H9 (cell line): ENCODE data around the gene RNF39. TPM values are rescaled to one million over a fixed set of nuclear protein-coding genes. Genes with fewer than 3 reads are reported as not detected.
"Not testable (repeated sequence)": the region's sequence is repeated elsewhere in the genome, so short reads cannot be mapped to it uniquely, and the experiment has no call there.

Source experiments
- DNase-seq: peaks from one replicate; pipeline ENCODE4 v3.0.0-alpha.2; 2017
- H2AFZ ChIP-seq: one replicate; pipeline ENCODE4 v1.6.1; 2013; ENCODE audit warnings: mild to moderate bottlenecking, low read length, control low read depth, moderate library complexity
- H2AK5ac ChIP-seq: 2 replicates; pipeline ENCODE4 v1.6.1; 2013; ENCODE audit warnings: low read length, control low read depth, mixed read lengths; ENCODE audit not compliant: insufficient read length
- H2BK120ac ChIP-seq: one replicate; pipeline ENCODE4 v1.6.1; 2013; ENCODE audit warnings: low read depth, mild to moderate bottlenecking, low read length, control low read depth, inconsistent platforms; ENCODE audit not compliant: poor library complexity, severe bottlenecking
- H2BK12ac ChIP-seq: 2 replicates; pipeline ENCODE4 v1.6.1; 2013; ENCODE audit warnings: low read length, control low read depth, mixed read lengths, low read depth; ENCODE audit not compliant: insufficient read length
- H2BK15ac ChIP-seq: 2 replicates; pipeline ENCODE4 v1.6.1; 2013; ENCODE audit warnings: low read depth, low read length, control low read depth
- H2BK20ac ChIP-seq: one replicate; pipeline ENCODE4 v1.6.1; 2013; ENCODE audit warnings: low read depth, mild to moderate bottlenecking, low read length, control low read depth, inconsistent platforms; ENCODE audit not compliant: poor library complexity, severe bottlenecking
- H2BK5ac ChIP-seq: 2 replicates; pipeline ENCODE4 v1.6.1; 2013; ENCODE audit warnings: low read length, control low read depth, mixed read lengths; ENCODE audit not compliant: insufficient read length
- H3K14ac ChIP-seq: 2 replicates; pipeline ENCODE4 v1.6.1; 2013; ENCODE audit warnings: low read length, control low read depth; ENCODE audit not compliant: insufficient read depth
- H3K18ac ChIP-seq: 2 replicates; pipeline ENCODE4 v1.6.1; 2013; ENCODE audit warnings: low read depth, mild to moderate bottlenecking, mixed read lengths, low read length, control low read depth; ENCODE audit not compliant: insufficient read length
- H3K23ac ChIP-seq: 2 replicates; pipeline ENCODE4 v1.6.1; 2013; ENCODE audit warnings: low read length, control low read depth, mixed read lengths, low read depth; ENCODE audit not compliant: insufficient read length
- H3K23me2 ChIP-seq: 2 replicates; pipeline ENCODE4 v1.6.1; 2013; ENCODE audit warnings: low read depth, mild to moderate bottlenecking, mixed read lengths, low read length, control low read depth; ENCODE audit not compliant: insufficient read length, poor library complexity, severe bottlenecking
- H3K27ac ChIP-seq: 2 replicates; pipeline ENCODE4 v1.5.1; 2013; ENCODE audit warnings: low read length, control low read depth, mixed read lengths, low read depth; ENCODE audit not compliant: insufficient read length
- H3K27me3 ChIP-seq: 2 replicates; pipeline ENCODE4 v1.6.1; 2013; ENCODE audit warnings: low read length, control low read depth, inconsistent platforms; ENCODE audit not compliant: insufficient read depth
- H3K4ac ChIP-seq: 2 replicates; pipeline ENCODE4 v1.6.1; 2013; ENCODE audit warnings: low read depth, mild to moderate bottlenecking, control low read depth, inconsistent platforms, low read length, moderate library complexity
- H3K4me1 ChIP-seq: 2 replicates; pipeline ENCODE4 v1.6.1; 2013; ENCODE audit warnings: low read length, control low read depth, inconsistent platforms; ENCODE audit not compliant: insufficient read depth
- H3K4me2 ChIP-seq: 2 replicates; pipeline ENCODE4 v1.6.1; 2013; ENCODE audit warnings: low read length, control low read depth, mixed read lengths; ENCODE audit not compliant: insufficient read length, insufficient read depth
- H3K56ac ChIP-seq: 2 replicates; pipeline ENCODE4 v1.6.1; 2013; ENCODE audit warnings: low read depth, mild to moderate bottlenecking, mixed read lengths, low read length, control low read depth; ENCODE audit not compliant: insufficient read length
- H3K79me1 ChIP-seq: 2 replicates; pipeline ENCODE4 v1.6.1; 2013; ENCODE audit warnings: low read depth, mild to moderate bottlenecking, moderate library complexity, low read length, control low read depth, inconsistent platforms; ENCODE audit not compliant: insufficient read depth, poor library complexity, severe bottlenecking
- H3K79me2 ChIP-seq: 2 replicates; pipeline ENCODE4 v1.6.1; 2013; ENCODE audit warnings: low read length, control low read depth, inconsistent platforms; ENCODE audit not compliant: insufficient read depth
- H3K9ac ChIP-seq: 2 replicates; pipeline ENCODE4 v1.6.1; 2013; ENCODE audit warnings: low read length, control low read depth, mixed read lengths; ENCODE audit not compliant: insufficient read length; ENCODE audit errors: extremely low read depth
- H3K9me3 ChIP-seq: one replicate; pipeline ENCODE4 v1.6.1; 2013; ENCODE audit warnings: low read depth, low read length, inconsistent platforms; ENCODE audit not compliant: control insufficient read depth
- H3T11ph ChIP-seq: one replicate; pipeline ENCODE4 v1.6.1; 2013; ENCODE audit warnings: mild to moderate bottlenecking, low read length, control low read depth, inconsistent platforms
- H4K20me1 ChIP-seq: one replicate; pipeline ENCODE4 v1.6.1; 2013; ENCODE audit not compliant: control insufficient read depth, insufficient read length, insufficient read depth
- H4K5ac ChIP-seq: 2 replicates; pipeline ENCODE4 v1.6.1; 2013; ENCODE audit warnings: low read depth, mild to moderate bottlenecking, mixed read lengths, low read length, control low read depth; ENCODE audit not compliant: insufficient read length
- H4K8ac ChIP-seq: replicated peaks from 2 replicates; pipeline ENCODE4 v1.6.1; 2013; ENCODE audit warnings: low read length, control low read depth, mixed read lengths, low read depth; ENCODE audit not compliant: insufficient read length
- H4K91ac ChIP-seq: 2 replicates; pipeline ENCODE4 v1.6.1; 2013; ENCODE audit warnings: low read depth, mild to moderate bottlenecking, moderate library complexity, mixed read lengths, low read length, control low read depth; ENCODE audit not compliant: insufficient read length
- H3K27ac Mint-ChIP-seq, 3 experiments: 2 replicates in 2 of 3; 3 replicates in 1 of 3; pipeline ENCODE4 v1.8.0; 2020 to 2021; ENCODE audit warnings: mixed read lengths in 3 of 3, mild to moderate bottlenecking in 1 of 3, moderate library complexity in 1 of 3
- H3K27me3 Mint-ChIP-seq: 2 replicates; pipeline ENCODE4 v1.8.0; 2021; ENCODE audit warnings: low read depth, mild to moderate bottlenecking, moderate library complexity, mixed read lengths
- H3K36me3 Mint-ChIP-seq, 3 experiments: 2 replicates in 2 of 3; 3 replicates in 1 of 3; pipeline ENCODE4 v1.8.0; 2020 to 2021; ENCODE audit warnings: low read depth in 3 of 3, mixed read lengths in 3 of 3; ENCODE audit not compliant: insufficient read depth in 1 of 3
- H3K4me1 Mint-ChIP-seq, 2 experiments: 2 replicates each; pipeline ENCODE4 v1.8.0; 2020; ENCODE audit warnings: mixed read lengths in 2 of 2
- H3K4me3 Mint-ChIP-seq, 2 experiments: 2 replicates in 1 of 2; 3 replicates in 1 of 2; pipeline ENCODE4 v1.8.0; 2020 to 2021; ENCODE audit warnings: mild to moderate bottlenecking in 2 of 2, mixed read lengths in 2 of 2, moderate library complexity in 1 of 2
- H3K9me3 Mint-ChIP-seq, 2 experiments: 2 replicates in 1 of 2; 3 replicates in 1 of 2; pipeline ENCODE4 v1.8.0; 2020; ENCODE audit warnings: mild to moderate bottlenecking in 2 of 2, mixed read lengths in 2 of 2, moderate library complexity in 1 of 2
- WGBS: extraction: QIAGEN DNeasy Blood & Tissue Kit; methylation state at CpG from one replicate; pipeline ENCODE4 v1.1.7; 2013; ENCODE audit warnings: missing lambda C conversion rate, low lambda C conversion rate, mixed read lengths; ENCODE audit not compliant: insufficient read length; ENCODE audit errors: extremely low coverage; 5-methylcytosine and 5-hydroxymethylcytosine counted together
- total RNA-seq: library from RNA; stranded (reverse); gene quantifications from 2 replicates; pipeline ENCODE4 v1.2.1, GENCODE V29; 2021
- TF ChIP-seq, protein P1 (sequence below): fragments of 200-600 bp; sonication (generic); conservative IDR thresholded peaks from 3 replicates; pipeline ENCODE4 v1.8.0; 2021; ENCODE audit warnings: antibody characterized with exemption, mild to moderate bottlenecking

RNF39 gene
- total RNA-seq, 1 experiment from 2014 or later, result 0.26 TPM

DNA sequence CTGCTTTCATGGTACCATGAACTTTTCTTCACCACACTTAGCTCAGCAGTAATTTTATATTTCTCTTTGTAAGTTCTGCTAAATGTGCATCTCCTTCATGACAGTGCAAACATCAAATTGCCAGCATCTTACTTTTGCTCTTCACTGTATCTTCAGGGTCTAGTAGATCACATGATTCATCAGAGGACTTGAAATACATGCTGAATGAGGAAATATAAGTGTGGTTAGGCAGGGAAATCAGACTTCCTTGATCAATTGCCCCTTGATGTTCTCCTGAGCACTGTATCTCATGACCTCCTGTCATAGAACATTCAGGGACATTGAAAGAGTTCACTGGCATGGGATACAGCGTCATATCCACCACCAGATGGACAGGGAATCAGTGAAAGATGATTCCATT, 39.8 kb downstream of the RNF39 start:
- Histone ChIP-seq H2BK120ac (no peak overlapping the region), H3K9ac (no peak overlapping the region), H3K14ac (no peak overlapping the region), H3K27me3 (no peaks in the 10 kb centered on the region), H3T11ph (no peak overlapping the region), H3K79me1 (no peaks in the 10 kb centered on the region), H2AFZ (no peak overlapping the region), H2BK5ac (no peak overlapping the region), H3K18ac (no peak overlapping the region), H2BK20ac (no peak overlapping the region), H3K9me3 (no peaks in the 10 kb centered on the region), H3K79me2 (no peaks in the 10 kb centered on the region), H2BK15ac (no peak overlapping the region), H4K91ac (no peak overlapping the region), H2BK12ac (peak overlapping the region; percentile 35), H3K4me2 (no peak overlapping the region), H4K20me1 (no peaks in the 10 kb centered on the region), H4K8ac (no peak overlapping the region), H4K5ac (no peak overlapping the region), H3K23me2 (no peaks in the 10 kb centered on the region), H3K27ac (no peak overlapping the region), H3K56ac (no peak overlapping the region), H2AK5ac (no peak overlapping the region), H3K23ac (no peak overlapping the region), H3K4ac (no peak overlapping the region), H3K4me1 (no peaks in the 10 kb centered on the region)
- Mint-ChIP-seq H3K4me3 (no peak overlapping the region), H3K4me1 (no peaks in the 10 kb centered on the region), H3K36me3 (no peaks in the 10 kb centered on the region; a peak in 1 of 7 replicates), H3K27ac (no peak overlapping the region), H3K27me3 (no peaks in the 10 kb centered on the region), H3K9me3 (no peaks in the 10 kb centered on the region)
- DNase-seq, result no peak
- TF ChIP-seq, protein P1, sequence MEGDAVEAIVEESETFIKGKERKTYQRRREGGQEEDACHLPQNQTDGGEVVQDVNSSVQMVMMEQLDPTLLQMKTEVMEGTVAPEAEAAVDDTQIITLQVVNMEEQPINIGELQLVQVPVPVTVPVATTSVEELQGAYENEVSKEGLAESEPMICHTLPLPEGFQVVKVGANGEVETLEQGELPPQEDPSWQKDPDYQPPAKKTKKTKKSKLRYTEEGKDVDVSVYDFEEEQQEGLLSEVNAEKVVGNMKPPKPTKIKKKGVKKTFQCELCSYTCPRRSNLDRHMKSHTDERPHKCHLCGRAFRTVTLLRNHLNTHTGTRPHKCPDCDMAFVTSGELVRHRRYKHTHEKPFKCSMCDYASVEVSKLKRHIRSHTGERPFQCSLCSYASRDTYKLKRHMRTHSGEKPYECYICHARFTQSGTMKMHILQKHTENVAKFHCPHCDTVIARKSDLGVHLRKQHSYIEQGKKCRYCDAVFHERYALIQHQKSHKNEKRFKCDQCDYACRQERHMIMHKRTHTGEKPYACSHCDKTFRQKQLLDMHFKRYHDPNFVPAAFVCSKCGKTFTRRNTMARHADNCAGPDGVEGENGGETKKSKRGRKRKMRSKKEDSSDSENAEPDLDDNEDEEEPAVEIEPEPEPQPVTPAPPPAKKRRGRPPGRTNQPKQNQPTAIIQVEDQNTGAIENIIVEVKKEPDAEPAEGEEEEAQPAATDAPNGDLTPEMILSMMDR, result no peak
- no CpG with 5 or more reads among the region's 1 CpG for WGBS

DNA sequence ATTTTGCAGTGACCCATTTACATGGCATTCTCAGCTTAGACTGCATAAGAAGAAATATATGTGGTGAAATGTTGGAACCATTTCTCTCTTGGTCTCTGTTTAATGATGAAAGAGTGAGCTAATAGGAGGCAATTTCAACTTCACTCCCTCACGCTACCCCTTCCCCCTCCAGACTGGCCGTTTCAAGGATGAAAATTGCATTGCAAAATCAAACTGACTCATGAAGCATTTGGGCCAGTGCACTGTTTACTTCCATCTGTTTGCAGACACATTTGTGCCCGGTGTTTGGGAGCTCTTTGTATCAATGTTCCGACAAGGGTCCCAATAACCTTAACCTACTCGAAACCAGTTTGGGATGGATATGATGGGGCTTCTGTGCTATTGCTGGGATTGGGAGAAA, 42.1 kb downstream of the RNF39 start:
- H3K27ac Mint-ChIP-seq, H3K79me1 ChIP-seq, H2BK20ac ChIP-seq, H3K18ac ChIP-seq, H3K56ac ChIP-seq, H3K4me1 Mint-ChIP-seq, H2BK120ac ChIP-seq, H3K27me3 Mint-ChIP-seq, H3K14ac ChIP-seq, DNase-seq, H2AK5ac ChIP-seq, H4K5ac ChIP-seq, H3K23ac ChIP-seq, H4K20me1 ChIP-seq, H3K4me2 ChIP-seq, H2BK15ac ChIP-seq, H3K4me1 ChIP-seq, H4K91ac ChIP-seq, H3K36me3 Mint-ChIP-seq, H4K8ac ChIP-seq, H3K23me2 ChIP-seq, H3K27me3 ChIP-seq, H3K9me3 ChIP-seq, H3K9ac ChIP-seq, H3K4ac ChIP-seq, H3K79me2 ChIP-seq, H2BK12ac ChIP-seq, H3K4me3 Mint-ChIP-seq, H3T11ph ChIP-seq, H2BK5ac ChIP-seq, H2AFZ ChIP-seq, H3K27ac ChIP-seq, H3K9me3 Mint-ChIP-seq: not testable (repeated sequence)
- WGBS, result no CpG with 5 or more reads among the region's 5 CpGs
